ENCODE data around the gene VOPP1.

DNA sequence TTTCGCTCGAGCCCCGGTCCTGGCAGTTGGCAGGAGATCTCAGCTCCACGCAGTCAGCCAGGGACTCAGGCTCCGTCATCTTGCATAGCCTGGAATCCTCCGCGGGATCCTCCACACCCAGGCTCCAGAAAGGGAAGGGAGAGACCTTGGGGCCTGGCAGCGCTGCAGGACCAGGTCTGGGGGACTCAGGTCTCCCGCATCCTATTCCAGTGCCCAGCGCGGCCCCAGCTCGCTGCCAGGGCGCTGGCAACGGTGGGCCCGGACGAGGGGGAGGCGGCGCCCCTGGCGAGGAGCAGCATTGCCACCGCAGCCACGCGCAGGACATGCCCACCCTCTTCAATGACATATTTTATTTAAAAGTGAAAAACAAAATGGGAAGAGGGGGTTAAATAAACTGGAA lies 123.8 kb downstream of the VOPP1 start:
- TF ChIP-seq, protein P1, sequence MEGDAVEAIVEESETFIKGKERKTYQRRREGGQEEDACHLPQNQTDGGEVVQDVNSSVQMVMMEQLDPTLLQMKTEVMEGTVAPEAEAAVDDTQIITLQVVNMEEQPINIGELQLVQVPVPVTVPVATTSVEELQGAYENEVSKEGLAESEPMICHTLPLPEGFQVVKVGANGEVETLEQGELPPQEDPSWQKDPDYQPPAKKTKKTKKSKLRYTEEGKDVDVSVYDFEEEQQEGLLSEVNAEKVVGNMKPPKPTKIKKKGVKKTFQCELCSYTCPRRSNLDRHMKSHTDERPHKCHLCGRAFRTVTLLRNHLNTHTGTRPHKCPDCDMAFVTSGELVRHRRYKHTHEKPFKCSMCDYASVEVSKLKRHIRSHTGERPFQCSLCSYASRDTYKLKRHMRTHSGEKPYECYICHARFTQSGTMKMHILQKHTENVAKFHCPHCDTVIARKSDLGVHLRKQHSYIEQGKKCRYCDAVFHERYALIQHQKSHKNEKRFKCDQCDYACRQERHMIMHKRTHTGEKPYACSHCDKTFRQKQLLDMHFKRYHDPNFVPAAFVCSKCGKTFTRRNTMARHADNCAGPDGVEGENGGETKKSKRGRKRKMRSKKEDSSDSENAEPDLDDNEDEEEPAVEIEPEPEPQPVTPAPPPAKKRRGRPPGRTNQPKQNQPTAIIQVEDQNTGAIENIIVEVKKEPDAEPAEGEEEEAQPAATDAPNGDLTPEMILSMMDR (IDR thresholded peaks at IDR 0.05) = no peak
- TF ChIP-seq POLR2A (IDR thresholded peaks at IDR 0.05) = no peak

Measured in right lobe of liver (tissue), 4 donors.